HCT116 (cell line): ENCODE data around the gene SLCO2A1.

Experiments used
- CTCF ChIP-seq, 3 experiments: fragments of 200-600 bp in 1 of 3; sonication (generic) in 1 of 3; IDR thresholded peaks in 2 of 3; conservative IDR thresholded peaks in 1 of 3; 2 replicates each; pipeline ENCODE4 v1.5.1; 2012 to 2017; ENCODE audit warnings: low read depth in 2 of 3, low read length in 2 of 3, antibody characterized with exemption in 1 of 3, borderline replicate concordance in 1 of 3, control low read depth in 1 of 3, mild to moderate bottlenecking in 1 of 3, mixed read lengths in 1 of 3, mixed run types in 1 of 3, moderate library complexity in 1 of 3; ENCODE audit not compliant: insufficient read depth in 1 of 3
- EZH2 ChIP-seq: fragments of 200-600 bp; sonication (generic); IDR thresholded peaks from 2 replicates; pipeline ENCODE4 v1.6.1; 2017; ENCODE audit warnings: antibody characterized with exemption, mixed run types
- EZH2phosphoT487 ChIP-seq: fragments of 200-600 bp; IDR thresholded peaks from 2 replicates; pipeline ENCODE4 v1.6.1; 2018; ENCODE audit warnings: antibody characterized with exemption, borderline replicate concordance
- MAX ChIP-seq: IDR thresholded peaks from 2 replicates; pipeline ENCODE4 v1.6.1; 2012
- POLR2A ChIP-seq: IDR thresholded peaks from 2 replicates; pipeline ENCODE4 v1.7.0; 2011; ENCODE audit warnings: borderline replicate concordance; ENCODE audit not compliant: insufficient read depth, insufficient read length; ENCODE audit errors: extremely low read depth
- POLR2AphosphoS5 ChIP-seq: IDR thresholded peaks from 2 replicates; pipeline ENCODE4 v1.6.1; 2011; ENCODE audit warnings: mild to moderate bottlenecking, low read depth, low read length, moderate library complexity
- RAD21 ChIP-seq: IDR thresholded peaks from 2 replicates; pipeline ENCODE4 v1.6.1; 2012; ENCODE audit warnings: low read depth, mild to moderate bottlenecking
- REST ChIP-seq: IDR thresholded peaks from 2 replicates; pipeline ENCODE4 v1.6.1; 2012; ENCODE audit warnings: low read depth
- TCF7L2 ChIP-seq: IDR thresholded peaks from 2 replicates; pipeline ENCODE4 v1.7.0; 2011; ENCODE audit warnings: borderline replicate concordance, inconsistent platforms; ENCODE audit not compliant: insufficient read depth, insufficient read length; ENCODE audit errors: extremely low read depth
- YY1 ChIP-seq: IDR thresholded peaks from 2 replicates; pipeline ENCODE4 v1.6.1; 2011; ENCODE audit warnings: low read length, low read depth, moderate library complexity, mild to moderate bottlenecking; ENCODE audit not compliant: insufficient replicate concordance; ENCODE audit errors: extremely low read depth
- ZBTB33 ChIP-seq: IDR thresholded peaks from 2 replicates; pipeline ENCODE4 v1.6.1; 2011; ENCODE audit warnings: mild to moderate bottlenecking, low read length, moderate library complexity; ENCODE audit not compliant: insufficient replicate concordance; ENCODE audit errors: extremely low read depth
- ZNF274 ChIP-seq: fragments of 200-500 bp; sonication (Bioruptor generic); IDR thresholded peaks from 2 replicates; pipeline ENCODE4 v1.6.1; 2014; ENCODE audit warnings: mild to moderate bottlenecking, low read depth, low read length, inconsistent platforms

GRCh38 chr3:133896002-133896761, 133.5 kb downstream of the SLCO2A1 start:
- TF ChIP-seq RAD21 (no peak), CTCF (IDR thresholded peaks at IDR 0.05 in 2 of 3, conservative IDR thresholded peaks at IDR 0.05 in 1 of 3; ENCODE audit: borderline replicate concordance in 1 of 3, insufficient read depth in 1 of 3, low read depth in 2 of 3, low read length in 2 of 3) (no peak), EZH2 (no peak), POLR2AphosphoS5 (no peak; the same call in 1 of the 2 replicates), MAX (no peak), TCF7L2 (no peak), EZH2phosphoT487 (no peak), POLR2A (no peak), REST (no peak), ZBTB33 (no peak), YY1 (no peak), ZNF274 (no peak)
